ENCODE measurements around the gene SLC26A1. TPM values are rescaled to one million over a fixed set of nuclear protein-coding genes. Genes with fewer than 3 reads are reported as not detected.
A peak's percentile ranks its signal among the peaks of the same experiment; 100 is the strongest.

Gene SLC26A1
- total RNA-seq, 2 experiments from 2014 or later, result not detected

DNA sequence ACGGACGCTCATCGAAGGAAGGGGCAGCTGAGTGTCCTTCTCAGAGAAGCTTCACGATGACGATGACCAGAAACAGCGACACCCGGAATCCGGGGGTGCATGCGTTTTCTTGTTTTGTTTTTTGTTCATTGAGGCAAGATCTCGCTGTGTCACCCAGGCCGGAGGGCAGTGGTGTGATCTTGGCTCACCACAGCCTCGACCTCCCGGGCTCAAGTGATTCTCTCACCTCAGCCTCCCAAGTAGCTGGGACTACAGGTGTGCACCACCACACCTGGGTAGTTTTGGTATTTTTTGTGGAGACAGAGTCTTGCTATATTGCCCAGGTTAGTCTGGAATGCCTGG, 39.7 kb downstream of the SLC26A1 start:
- H3K27ac Mint-ChIP-seq, result no peak overlapping the region

DNA sequence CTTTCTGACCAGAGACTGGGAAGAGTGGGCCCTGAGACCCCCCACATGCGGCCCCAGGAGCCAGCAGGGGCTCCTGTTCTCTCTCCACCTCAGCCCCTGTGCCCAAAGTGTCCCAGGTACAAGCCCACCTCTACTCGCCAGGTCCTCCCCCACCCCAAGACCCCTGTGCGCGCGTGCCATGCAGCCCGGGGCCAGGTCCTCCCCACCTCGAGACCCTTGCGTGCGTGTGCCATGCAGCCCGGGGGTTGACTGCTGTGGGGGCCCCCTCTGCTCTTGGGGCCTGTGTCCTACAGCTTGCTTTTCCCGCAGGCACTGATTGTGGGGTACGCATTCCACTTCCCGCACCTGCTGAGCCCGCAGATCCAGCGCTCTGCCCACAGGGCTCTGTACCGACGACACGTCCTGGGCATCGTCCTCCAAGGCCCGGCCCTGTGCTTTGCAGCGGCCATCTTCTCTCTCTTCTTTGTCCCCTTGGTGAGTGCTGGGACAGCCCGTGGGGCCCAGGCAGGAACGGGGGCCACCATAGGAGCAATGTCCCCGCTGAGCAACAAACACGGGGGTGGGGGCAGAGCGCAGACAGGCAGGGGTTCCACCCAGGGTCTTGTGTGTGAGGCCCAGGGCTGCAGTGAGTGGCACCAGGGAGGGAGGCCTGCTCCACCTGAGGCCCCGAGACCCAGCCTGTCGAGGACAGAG, 40.2 kb downstream of the SLC26A1 start:
- CTCF ChIA-PET, result no interaction called here
- peak in 1 of 14 experiments; percentile 8 for DNase-seq
- no peak overlapping the region for H3K27ac Mint-ChIP-seq

More for the DNA sequence above, 39.7 kb downstream of the SLC26A1 start:
- H3K4me3 Mint-ChIP-seq, result no peak overlapping the region
- H3K27me3 ChIP-seq (ENCODE audit: control insufficient read depth in 1 of 2, insufficient read depth in 2 of 2, low read length in 2 of 2), result no peaks in the 10 kb centered on the region
- H3K4me1 ChIP-seq (ENCODE audit: insufficient read depth, low read length), result no peaks in the 10 kb centered on the region
- no peak overlapping the region for H3K4me3 ChIP-seq (ENCODE audit: low read length)
- intact Hi-C loops (cut with DNase I, micrococcal nuclease), result no loop called here
- H3K4me1 Mint-ChIP-seq (ENCODE audit: low read depth), result no peaks in the 10 kb centered on the region
- CTCF ChIA-PET, result no interaction called here
- no peaks in the 10 kb centered on the region for H3K27me3 Mint-ChIP-seq
- DNase-seq, result no peak
- H3K27ac ChIP-seq (ENCODE audit: low read depth in 1 of 2, low read length in 2 of 2), result no peak overlapping the region
- H3K9me3 ChIP-seq (ENCODE audit: control insufficient read depth in 1 of 2, insufficient read depth in 1 of 2, low read length in 2 of 2), result peaks cover 0 to 6% of the 10 kb centered on the region in 2 experiments
- H3K36me3 Mint-ChIP-seq (ENCODE audit: low read depth), result peaks cover 25% of the 10 kb centered on the region
- peaks cover 5% of the 10 kb centered on the region for H3K36me3 ChIP-seq (ENCODE audit: insufficient read depth, low read length)
- POLR2A ChIA-PET, result no interaction called here
- ATAC-seq (ENCODE audit: poor library complexity), result no peak
- H3K9me3 Mint-ChIP-seq, result no peaks in the 10 kb centered on the region
- TF ChIP-seq, protein P1, sequence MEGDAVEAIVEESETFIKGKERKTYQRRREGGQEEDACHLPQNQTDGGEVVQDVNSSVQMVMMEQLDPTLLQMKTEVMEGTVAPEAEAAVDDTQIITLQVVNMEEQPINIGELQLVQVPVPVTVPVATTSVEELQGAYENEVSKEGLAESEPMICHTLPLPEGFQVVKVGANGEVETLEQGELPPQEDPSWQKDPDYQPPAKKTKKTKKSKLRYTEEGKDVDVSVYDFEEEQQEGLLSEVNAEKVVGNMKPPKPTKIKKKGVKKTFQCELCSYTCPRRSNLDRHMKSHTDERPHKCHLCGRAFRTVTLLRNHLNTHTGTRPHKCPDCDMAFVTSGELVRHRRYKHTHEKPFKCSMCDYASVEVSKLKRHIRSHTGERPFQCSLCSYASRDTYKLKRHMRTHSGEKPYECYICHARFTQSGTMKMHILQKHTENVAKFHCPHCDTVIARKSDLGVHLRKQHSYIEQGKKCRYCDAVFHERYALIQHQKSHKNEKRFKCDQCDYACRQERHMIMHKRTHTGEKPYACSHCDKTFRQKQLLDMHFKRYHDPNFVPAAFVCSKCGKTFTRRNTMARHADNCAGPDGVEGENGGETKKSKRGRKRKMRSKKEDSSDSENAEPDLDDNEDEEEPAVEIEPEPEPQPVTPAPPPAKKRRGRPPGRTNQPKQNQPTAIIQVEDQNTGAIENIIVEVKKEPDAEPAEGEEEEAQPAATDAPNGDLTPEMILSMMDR (IDR thresholded peaks at IDR 0.05), result no peak

DNA sequence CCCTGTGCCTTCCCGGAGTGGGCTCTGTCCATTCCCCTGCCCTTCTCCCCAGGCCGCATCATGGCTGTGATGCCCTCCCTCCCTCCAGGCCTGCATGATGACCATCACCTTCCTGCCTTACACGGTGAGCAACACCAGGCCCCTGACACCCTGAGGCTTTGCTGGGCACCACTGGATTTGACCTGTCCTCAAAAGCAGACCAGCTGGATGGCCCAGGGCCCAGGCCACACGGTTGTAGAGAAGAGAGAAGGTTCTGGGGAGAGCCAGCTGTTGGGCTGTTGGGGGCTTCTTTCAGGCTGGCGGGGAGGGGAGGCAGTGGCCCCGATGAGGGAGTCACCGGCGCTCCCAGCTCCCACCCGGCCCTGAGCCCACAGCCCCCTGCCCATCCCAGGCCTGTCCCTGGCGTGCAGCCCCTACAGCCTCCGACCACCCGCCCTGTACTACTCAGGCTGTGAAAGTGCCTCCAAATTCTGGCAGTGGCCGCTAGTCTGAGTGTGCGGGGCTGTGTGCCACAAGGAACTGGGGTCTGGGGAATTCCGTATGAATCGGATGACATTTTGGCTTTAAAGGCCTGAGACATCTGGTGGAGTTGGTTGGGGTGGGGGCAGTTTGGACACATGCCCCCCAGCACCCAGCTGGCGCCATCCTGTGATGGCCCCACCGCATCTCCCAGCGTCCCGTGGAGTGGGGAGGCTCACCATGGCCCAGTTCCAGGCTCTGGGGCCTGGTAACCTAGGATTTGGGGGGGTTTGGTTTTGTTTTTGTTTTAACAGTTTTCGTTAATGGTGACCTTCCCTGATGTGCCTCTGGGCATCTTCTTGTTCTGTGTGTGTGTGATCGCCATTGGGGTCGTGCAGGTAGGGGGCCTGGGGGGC, 41.4 kb downstream of the SLC26A1 start:
- Mint-ChIP-seq H3K36me3 (ENCODE audit: low read depth) (peaks cover 24% of the 10 kb centered on the region), H3K27ac (no peak overlapping the region), H3K4me1 (ENCODE audit: low read depth) (no peaks in the 10 kb centered on the region)

More for the DNA sequence above, 40.2 kb downstream of the SLC26A1 start:
- no peaks in the 10 kb centered on the region for H3K9me3 Mint-ChIP-seq
- no peak overlapping the region for H3K27ac ChIP-seq (ENCODE audit: low read depth in 1 of 2, low read length in 2 of 2)
- no peaks in the 10 kb centered on the region for H3K4me1 Mint-ChIP-seq (ENCODE audit: low read depth)
- H3K36me3 ChIP-seq (ENCODE audit: insufficient read depth, low read length), result peaks cover 5% of the 10 kb centered on the region
- no peaks in the 10 kb centered on the region for H3K27me3 ChIP-seq (ENCODE audit: control insufficient read depth in 1 of 2, insufficient read depth in 2 of 2, low read length in 2 of 2)
- peaks cover 24% of the 10 kb centered on the region for H3K36me3 Mint-ChIP-seq (ENCODE audit: low read depth)
- H3K27me3 Mint-ChIP-seq, result no peaks in the 10 kb centered on the region
- POLR2A ChIA-PET, result no interaction called here
- no peak for ATAC-seq (ENCODE audit: poor library complexity)
- intact Hi-C loops (cut with DNase I, micrococcal nuclease), result no loop called here
- no peak overlapping the region for H3K4me3 ChIP-seq (ENCODE audit: low read length)
- H3K9me3 ChIP-seq (ENCODE audit: control insufficient read depth in 1 of 2, insufficient read depth in 1 of 2, low read length in 2 of 2), result peaks cover 0 to 5% of the 10 kb centered on the region in 2 experiments
- TF ChIP-seq, protein P1 (IDR thresholded peaks at IDR 0.05), result no peak
- H3K4me3 Mint-ChIP-seq, result no peak overlapping the region
- no peaks in the 10 kb centered on the region for H3K4me1 ChIP-seq (ENCODE audit: insufficient read depth, low read length)

More for the DNA sequence above, 41.4 kb downstream of the SLC26A1 start:
- no peak overlapping the region for H3K27ac ChIP-seq (ENCODE audit: low read depth in 1 of 2, low read length in 2 of 2)
- ChIA-PET CTCF (no interaction called here), POLR2A (no interaction called here)
- H3K4me1 ChIP-seq (ENCODE audit: insufficient read depth, low read length), result no peaks in the 10 kb centered on the region
- peaks cover 5% of the 10 kb centered on the region for H3K36me3 ChIP-seq (ENCODE audit: insufficient read depth, low read length)
- H3K9me3 ChIP-seq (ENCODE audit: control insufficient read depth in 1 of 2, insufficient read depth in 1 of 2, low read length in 2 of 2), result no peaks in the 10 kb centered on the region
- peak in 1 of 14 experiments; percentile 6 for DNase-seq
- no peaks in the 10 kb centered on the region for H3K27me3 Mint-ChIP-seq
- no peaks in the 10 kb centered on the region for H3K9me3 Mint-ChIP-seq
- intact Hi-C loops (cut with DNase I, micrococcal nuclease), result no loop called here
- H3K4me3 ChIP-seq (ENCODE audit: low read length), result no peak overlapping the region
- H3K4me3 Mint-ChIP-seq, result no peak overlapping the region
- H3K27me3 ChIP-seq (ENCODE audit: control insufficient read depth in 1 of 2, insufficient read depth in 2 of 2, low read length in 2 of 2), result no peaks in the 10 kb centered on the region
- TF ChIP-seq, protein P1 (IDR thresholded peaks at IDR 0.05), result no peak
- ATAC-seq (ENCODE audit: poor library complexity), result no peak

Data from CD4-positive, alpha-beta T cell (primary cell).